GM11168 (cell line): ENCODE measurements around the gene HHIP.

Experiments
- in situ Hi-C: fragments of 300-500 bp; cut with MboI; formaldehyde crosslinking; loops from one replicate; pipeline ENCODE4 v1.12.0; 2022; ENCODE audit warnings: low sequenced_read_pairs; ENCODE audit not compliant: unreplicated experiment

Gene HHIP

DNA sequence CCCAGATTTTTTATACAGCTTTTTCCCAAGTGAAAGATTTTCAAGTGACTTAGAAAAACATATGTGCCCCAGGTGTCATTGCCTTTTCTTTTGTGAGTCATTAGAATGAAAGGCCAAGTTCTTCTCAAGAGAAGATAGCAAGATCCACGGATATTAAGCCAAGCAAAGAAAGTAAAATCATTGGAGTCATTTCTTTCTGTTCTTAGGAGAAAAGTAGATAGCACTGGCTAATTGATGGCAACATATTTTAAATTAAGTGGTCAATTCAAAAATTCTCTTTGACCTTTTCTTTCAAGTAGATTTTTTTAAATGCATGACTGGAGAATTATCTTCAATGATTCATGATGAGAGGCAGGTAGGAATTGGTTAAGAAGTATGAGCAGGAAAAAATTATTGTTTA is 94.4 kb downstream of the HHIP start:
- in situ Hi-C loops = no loop called here

DNA sequence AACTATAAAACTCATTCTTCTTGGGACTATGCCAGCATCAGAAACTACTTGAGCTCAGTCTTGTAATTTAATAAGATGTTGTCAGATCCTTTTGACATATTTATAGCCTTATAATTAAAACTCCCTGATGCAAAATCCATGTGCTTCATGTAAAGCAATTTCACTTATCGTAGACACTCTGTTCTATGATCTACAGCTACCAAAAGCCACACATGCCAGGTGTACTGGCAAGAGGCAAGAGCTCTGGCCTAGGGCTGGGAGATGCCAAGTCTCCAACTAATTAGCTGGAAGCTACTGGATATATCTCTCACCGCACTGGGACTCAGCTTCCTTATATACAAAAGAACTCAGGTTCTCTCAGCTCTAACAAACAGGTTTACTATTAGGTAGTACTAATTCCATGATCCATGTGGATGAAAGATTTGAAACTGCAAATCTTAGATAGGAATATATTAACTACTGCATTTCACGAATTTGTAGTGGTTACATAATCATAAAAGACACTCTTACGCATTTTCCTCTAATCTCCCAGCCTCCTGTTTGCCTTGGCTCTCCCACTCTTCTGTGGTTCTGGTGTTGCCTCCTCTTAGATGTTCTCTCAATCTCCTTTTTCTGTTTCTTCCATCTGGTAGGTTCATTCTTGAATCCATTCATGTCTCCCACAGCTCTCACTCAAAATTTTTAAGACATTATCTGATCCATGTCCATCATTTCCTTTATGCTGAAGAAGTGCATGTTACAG is 103.0 kb downstream of the HHIP start:
- in situ Hi-C loops = no loop called here

DNA sequence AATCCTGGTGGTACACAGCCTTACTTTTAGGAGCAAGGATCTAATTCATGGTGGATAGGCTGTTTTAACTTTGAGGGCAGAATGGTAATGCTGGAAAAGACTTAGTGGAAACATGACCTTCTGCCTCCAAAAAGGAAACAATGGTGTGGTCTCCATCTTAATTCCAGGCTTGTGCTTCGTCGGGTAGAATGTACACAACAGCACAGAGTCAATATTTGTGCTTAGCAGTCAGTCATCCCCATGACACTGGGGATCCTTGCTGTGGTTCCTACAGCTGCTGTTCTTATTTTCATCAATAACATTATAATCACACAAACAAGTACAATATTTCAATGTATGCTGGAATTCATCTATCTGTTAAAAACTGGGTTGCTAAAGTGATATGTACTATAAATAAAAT is 104.4 kb downstream of the HHIP start:
- in situ Hi-C loops = no loop called here

DNA sequence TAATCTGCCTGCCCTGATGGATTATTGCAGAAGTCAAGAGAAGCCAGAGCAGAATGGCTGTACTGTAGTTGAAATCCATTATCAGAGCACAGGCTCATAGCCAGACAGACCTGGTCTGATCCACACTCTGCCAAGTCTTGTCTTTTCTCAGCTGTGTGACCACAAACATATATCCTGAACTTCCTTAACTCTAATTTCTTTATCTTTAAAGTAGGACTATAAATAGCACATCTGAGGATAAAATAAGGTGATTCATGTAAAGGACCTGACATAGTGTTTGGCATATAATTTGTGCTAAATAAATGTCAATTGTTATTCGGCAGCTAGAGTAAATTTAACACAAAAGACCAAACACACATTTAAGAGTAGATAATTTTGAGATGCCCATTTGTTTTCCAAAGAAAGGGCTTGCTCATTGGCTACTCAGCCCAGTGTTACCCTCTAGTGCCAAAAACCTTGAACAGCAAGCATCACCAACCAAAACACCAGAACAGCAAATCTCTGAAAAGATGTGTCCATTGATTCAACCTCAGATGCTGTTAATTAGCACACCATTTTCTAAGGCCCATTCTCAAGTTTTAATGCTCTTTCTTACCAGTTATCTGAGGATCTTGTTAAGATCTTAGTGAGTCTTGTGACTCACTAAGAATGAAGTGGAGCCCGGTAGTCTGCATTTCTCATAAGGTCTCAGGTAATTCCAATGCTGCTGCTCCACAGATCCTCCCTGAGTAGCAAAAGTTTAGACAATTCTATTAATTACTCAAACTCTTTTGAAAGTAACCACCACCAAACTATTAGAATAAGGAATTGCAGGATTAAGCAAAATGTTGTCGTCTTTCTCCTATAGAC is 108.8 kb downstream of the HHIP start:
- in situ Hi-C loops = no loop called here

DNA sequence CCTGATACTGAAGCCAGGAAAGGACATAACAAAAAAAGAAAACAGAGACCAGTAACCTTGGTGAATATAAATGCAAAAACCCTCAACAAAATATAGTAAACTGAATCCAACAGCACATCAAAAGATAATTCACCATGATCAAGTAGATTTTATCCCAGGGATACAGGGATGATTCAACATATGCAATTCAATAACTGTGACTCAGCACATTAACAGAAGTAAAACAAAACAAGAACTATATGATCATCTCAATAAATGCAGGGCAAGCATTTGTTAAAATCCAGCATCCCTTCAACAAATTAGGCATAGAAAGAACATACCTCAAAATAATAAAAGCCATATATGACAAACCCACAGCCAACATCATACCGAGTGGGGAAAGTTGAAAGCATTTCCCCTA is 112.0 kb downstream of the HHIP start:
- in situ Hi-C loops = no loop called here

DNA sequence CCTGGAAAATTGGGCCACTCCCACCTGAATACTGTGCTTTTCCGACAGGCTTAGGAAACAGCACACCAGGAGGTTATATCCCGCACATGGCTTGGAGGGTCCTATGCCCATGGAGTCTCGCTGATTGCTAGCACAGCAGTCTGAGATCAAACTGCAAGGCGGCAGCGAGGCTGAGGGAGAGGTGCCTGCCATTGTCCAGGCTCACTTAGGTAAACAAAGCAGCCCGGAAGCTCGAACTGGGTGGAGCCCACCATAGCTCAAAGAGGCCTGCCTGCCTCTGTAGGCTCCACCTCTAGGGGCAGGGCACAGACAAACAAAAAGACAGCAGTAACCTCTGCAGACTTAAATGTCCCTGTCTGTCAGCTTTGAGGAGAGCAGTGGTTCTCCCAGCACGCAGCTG is 122.9 kb downstream of the HHIP start:
- in situ Hi-C loops = loop anchor here (10.0 kb wide), 1 partner anchor 154 kb away; no protein-coding TSS in a partner anchor

DNA sequence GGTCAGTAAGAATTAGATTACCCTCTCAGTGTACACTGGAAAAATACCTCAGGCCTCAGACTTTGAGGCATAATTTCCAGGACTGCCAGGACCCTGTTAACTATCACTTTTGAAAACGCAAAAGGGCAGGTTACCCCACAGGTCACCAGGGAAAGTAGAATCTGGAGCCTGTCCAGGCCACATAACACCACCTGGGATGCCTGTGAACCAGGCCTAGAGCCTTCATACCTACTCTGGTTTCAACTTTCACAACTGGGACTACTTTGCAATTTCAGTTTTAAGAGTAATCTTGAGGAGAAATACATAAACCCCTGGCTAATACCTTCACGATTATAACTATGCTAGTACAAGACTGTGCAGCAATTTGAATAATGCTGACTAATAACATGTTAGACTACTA is 132.4 kb downstream of the HHIP start:
- in situ Hi-C loops = loop anchor here (25.0 kb wide), 2 partner anchors 284 to 591 kb away; no protein-coding TSS in a partner anchor

DNA sequence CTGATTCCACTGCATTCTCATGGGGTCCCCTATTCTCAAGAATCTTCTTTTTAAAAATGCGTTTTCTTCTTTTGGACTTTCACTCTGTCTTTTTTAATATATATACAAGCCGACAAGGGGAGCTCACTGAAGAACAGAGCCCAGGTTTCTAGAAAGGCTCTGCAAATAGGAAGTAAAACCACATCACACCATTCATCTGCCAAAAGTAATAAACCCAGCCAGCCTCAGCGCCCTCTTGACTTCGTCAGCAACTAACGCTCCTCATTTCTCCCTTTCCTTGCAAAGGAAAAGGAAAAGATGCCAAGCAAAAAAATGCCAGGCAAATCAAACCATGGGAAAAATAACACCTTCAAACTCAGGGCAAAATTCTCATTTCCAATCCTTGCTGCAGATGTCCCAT is 136.4 kb downstream of the HHIP start:
- in situ Hi-C loops = loop anchor here (25.0 kb wide), 2 partner anchors 280 to 595 kb away; no protein-coding TSS in a partner anchor

DNA sequence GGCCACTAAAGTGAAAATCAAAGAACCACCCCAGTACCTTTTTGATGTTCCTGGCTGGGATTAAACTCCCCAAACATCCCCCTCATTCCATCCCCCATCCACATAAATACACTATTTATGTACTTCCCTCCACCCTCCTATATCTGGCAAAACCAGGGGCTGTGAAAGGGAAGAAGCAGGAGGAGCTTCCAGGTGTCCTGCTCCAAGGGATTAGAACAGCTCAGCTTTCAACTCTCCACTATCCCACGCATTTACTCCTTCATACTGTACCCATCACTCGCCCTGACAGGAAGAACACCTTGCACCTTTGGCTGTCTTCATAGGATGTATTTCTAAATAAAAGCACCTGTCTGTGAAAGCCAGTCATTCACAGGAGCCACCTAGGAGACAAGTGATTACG is 140.0 kb downstream of the HHIP start:
- in situ Hi-C loops = loop anchor here (25.0 kb wide), 2 partner anchors 276 to 599 kb away; no protein-coding TSS in a partner anchor

DNA sequence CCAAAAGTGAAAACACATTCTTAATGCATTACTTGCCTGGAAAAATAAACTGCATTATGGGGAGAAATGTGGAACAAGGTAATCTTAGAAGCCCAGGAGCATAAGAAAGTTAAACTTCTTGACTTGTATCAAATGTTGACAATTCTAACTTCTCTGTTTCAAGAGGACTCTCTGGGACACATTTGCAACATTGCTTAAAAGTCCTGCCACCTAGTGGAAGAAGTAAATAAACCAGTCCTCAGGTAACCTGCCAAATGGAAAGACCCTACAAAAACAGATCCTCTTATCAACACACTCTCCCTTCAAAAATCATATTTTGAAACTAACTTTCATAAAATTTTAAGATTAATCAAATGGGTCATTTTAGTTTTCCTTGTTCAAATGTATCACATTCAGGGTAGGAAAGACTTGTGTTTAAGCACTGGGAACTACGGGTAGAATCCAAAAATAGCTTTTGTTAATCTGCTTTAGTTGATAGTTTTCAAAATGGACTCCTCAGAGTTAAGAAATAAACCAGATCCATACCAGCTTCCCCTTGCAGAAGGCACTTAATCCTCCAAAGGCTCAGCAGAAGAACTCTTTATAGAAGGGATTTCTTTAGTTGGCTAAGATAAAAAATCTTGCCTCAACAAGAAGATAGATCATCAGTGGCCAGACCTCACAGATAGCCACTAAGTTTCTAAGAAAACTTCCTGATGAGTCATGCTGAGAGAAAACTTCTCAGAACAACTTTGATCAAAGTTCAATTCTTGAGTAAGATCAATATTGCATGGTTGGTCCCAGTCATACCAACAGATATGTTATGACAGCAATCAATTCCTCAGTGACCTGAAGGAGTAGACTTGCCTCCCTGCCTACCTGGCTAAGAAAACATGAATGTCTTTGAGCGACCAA is 141.7 kb downstream of the HHIP start:
- in situ Hi-C loops = loop anchor here (25.0 kb wide), 2 partner anchors 275 to 600 kb away; no protein-coding TSS in a partner anchor

DNA sequence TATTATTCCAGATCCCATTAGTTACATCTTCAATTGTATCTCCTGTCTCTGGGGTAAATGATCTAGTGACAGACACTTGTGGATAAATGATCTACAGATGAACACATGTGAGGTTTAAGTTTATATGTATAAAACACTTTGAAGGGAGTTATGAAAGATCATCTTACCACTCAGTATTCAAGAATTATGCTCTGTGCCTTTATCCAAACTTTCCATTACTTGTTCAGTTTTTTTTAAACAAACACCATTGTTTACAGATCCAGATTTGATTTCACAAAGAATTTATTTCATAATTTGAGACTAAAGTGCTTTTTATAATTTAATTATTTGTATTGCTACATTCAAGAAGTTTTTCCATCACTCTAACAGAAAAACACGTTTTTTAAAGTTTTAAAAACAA is 142.5 kb downstream of the HHIP start:
- in situ Hi-C loops = loop anchor here (25.0 kb wide), 2 partner anchors 274 to 601 kb away; no protein-coding TSS in a partner anchor

DNA sequence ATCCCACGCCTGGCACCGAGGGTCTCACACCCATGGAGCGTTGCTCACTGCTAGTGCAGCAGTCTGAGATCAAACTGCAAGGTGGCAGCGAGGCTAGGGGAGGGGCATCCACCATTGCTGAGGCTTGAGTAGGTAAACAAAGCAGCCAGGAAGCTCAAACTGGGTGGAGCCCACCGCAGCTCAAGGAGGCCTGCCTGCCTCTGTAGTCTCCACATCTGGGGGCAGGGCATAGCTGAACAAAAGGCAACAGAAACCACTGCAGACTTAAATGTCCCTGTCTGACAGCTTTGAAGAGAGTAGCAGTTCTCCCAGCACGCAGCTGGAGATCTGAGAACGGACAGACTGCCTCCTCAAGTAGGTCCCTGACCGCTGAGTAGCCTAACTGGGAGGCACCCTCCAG is 146.0 kb downstream of the HHIP start:
- in situ Hi-C loops = loop anchor here (25.0 kb wide), 2 partner anchors 270 to 605 kb away; no protein-coding TSS in a partner anchor
